ENCODE measurements around the gene COL4A1.
A peak's percentile ranks its signal among the peaks of the same experiment; 100 is the strongest.

Gene COL4A1

DNA sequence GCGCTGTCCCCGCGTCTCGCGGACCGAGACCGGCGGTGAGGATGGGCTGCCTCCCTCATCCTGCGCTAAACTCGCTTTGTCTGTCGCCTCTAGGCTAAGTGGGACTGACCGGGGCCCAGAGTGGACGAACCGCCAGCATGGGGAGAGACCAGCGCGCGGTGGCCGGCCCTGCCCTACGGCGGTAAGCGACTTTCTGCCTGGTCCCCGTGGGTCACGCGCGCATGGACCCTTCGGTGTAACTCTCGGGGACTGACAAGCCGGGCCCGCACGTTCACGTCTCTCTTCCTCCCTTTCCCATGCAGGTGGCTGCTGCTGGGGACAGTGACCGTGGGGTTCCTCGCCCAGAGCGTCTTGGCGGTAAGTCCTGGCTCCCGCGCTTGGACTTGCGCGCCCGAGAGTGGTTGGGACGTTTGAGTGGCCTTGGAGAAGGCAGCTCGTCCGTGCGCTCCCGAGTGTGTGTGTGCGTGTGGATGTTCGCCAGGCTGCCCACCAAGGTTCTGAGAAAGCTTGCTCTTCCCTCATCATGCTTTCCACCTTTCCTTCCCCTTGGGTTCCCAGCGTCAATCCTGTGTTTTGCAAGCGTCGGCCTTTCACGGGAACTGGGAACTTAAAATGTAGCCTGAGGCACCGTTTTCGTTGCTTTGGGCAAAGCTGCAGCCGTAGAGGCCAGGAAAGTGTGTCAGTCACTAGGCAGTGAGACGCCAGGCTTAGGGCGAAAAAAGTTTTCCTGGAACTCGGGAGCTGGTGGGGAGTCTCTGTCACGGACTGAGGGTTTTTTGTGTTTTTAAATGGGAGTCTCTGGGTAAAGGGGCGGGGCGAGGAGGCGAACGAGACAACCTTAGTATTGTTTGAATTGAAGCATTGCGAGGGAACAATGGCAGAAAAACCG, 1.1 kb upstream of the COL4A1 start:
- Histone ChIP-seq H3K36me3 (ENCODE audit: insufficient read depth, insufficient read length, low read length) (peaks cover 42% of the 10 kb centered on the region), H3K4me1 (ENCODE audit: insufficient read depth, insufficient read length) (peaks cover 7% of the 10 kb centered on the region), H3K4me3 (ENCODE audit: insufficient read length, low read depth) (peak overlapping the region; percentile 73), H3K27me3 (ENCODE audit: insufficient read depth, insufficient read length) (no peaks in the 10 kb centered on the region), H3K9me3 (ENCODE audit: insufficient read depth, low read length) (no peaks in the 10 kb centered on the region), H3K9ac (ENCODE audit: insufficient read length, low read depth) (peak overlapping the region; percentile 85)
- DNase-seq (ENCODE audit: low read depth, low spot score): no peak
- TF ChIP-seq YY1 (IDR thresholded peaks at IDR 0.05; ENCODE audit: insufficient read depth, insufficient read length) (no peak), SUZ12 (IDR thresholded peaks at IDR 0.05; ENCODE audit: extremely low read depth, insufficient read depth, insufficient read length) (peak; percentile 52)

DNA sequence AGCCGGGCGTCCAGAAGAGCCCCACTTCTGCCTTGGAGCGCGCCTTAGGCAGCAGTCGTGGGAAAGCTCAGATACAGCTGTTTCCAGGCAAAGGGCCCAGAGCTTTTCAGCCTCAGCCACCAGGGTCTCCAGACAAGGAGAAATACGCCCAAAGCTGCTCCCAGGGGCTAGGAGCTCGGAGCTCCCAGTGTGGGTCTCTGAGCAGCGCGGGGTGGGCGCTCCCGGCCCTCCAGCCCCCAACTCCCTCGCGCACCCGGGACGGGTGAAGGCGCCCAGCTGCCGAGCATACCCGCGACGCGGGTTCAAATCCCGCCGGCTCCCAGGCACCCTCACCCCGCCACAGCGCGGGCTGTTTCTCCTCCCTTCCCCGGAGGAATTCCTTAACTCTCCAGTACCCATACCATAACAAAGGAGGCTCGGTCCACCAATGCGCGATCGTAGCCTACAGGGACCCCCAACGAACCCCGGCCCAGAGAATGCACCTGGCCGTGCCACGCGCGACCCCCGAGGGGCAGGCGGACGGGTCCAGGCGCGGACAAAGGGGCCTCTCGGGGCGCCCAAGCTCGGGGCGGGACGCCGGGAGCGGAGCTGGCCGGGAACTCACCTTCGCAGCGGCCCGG, 507 bp downstream of the COL4A1 start:
- Histone ChIP-seq H3K27me3 (ENCODE audit: insufficient read depth, insufficient read length) (no peaks in the 10 kb centered on the region), H3K4me3 (ENCODE audit: insufficient read length, low read depth) (peak overlapping the region; percentile 73), H3K36me3 (ENCODE audit: insufficient read depth, insufficient read length, low read length) (peaks cover 43% of the 10 kb centered on the region), H3K4me1 (ENCODE audit: insufficient read depth, insufficient read length) (peaks cover 6% of the 10 kb centered on the region), H3K9me3 (ENCODE audit: insufficient read depth, low read length) (no peaks in the 10 kb centered on the region), H3K9ac (ENCODE audit: insufficient read length, low read depth) (peak overlapping the region; percentile 85)
- DNase-seq (ENCODE audit: low read depth, low spot score): no peak
- TF ChIP-seq ZNF274 (IDR thresholded peaks at IDR 0.05; ENCODE audit: low read depth, low read length): no peak

DNA sequence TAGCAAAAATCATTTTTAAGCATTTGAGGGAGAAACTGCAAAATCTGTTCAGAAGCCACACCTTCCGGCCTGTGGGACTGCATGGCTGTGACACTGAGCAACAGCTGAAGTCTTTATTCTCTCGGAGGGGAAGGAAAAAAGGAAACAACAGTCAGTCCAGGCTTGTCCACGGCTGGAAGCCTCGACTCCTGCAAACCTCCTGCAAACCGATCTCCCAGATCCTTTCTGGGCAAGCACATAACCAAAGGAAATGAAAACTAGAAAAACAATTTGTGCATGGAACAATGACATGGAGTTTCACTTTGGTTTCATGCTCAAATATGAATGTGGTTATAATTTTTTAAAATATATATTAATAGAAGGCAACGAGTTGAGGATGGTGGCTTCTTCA, 1.0 kb downstream of the COL4A1 start:
- Histone ChIP-seq H3K27me3 (ENCODE audit: insufficient read depth, insufficient read length) (no peaks in the 10 kb centered on the region), H3K4me3 (ENCODE audit: insufficient read length, low read depth) (peak overlapping the region; percentile 73)
- TF ChIP-seq ZNF274 (IDR thresholded peaks at IDR 0.05; ENCODE audit: low read depth, low read length): no peak
- no peak for TF ChIP-seq SUZ12 (IDR thresholded peaks at IDR 0.05; ENCODE audit: extremely low read depth, insufficient read depth, insufficient read length)
- TF ChIP-seq YY1 (IDR thresholded peaks at IDR 0.05; ENCODE audit: insufficient read depth, insufficient read length): no peak

DNA sequence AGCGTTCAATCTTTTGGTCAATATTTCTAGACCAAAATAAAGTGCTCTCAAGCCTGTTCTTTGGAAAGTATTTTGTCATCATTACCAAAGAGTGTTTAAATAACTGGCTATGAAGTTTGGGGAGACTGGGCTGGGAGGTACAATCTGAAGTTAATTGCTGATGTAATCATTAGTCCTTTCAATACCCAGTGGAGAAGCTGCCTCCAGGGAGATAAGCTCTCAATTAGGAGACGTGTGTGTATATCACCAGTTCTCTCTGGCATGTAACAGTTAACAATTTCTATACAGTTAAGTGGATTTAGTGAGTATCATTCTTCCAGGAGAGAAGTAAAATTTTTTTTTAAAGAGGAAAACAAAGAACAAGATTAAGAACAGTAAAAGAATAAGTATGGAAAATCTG, 1.4 kb downstream of the COL4A1 start:
- Histone ChIP-seq H3K4me3 (ENCODE audit: insufficient read length, low read depth) (no peak overlapping the region), H3K36me3 (ENCODE audit: insufficient read depth, insufficient read length, low read length) (peaks cover 35% of the 10 kb centered on the region), H3K9me3 (ENCODE audit: insufficient read depth, low read length) (no peaks in the 10 kb centered on the region), H3K4me1 (ENCODE audit: insufficient read depth, insufficient read length) (peaks cover 2% of the 10 kb centered on the region), H3K27me3 (ENCODE audit: insufficient read depth, insufficient read length) (no peaks in the 10 kb centered on the region), H3K9ac (ENCODE audit: insufficient read length, low read depth) (no peak overlapping the region)
- no peak for TF ChIP-seq SUZ12 (IDR thresholded peaks at IDR 0.05; ENCODE audit: extremely low read depth, insufficient read depth, insufficient read length)
- no peak for TF ChIP-seq YY1 (IDR thresholded peaks at IDR 0.05; ENCODE audit: insufficient read depth, insufficient read length)
- TF ChIP-seq ZNF274 (IDR thresholded peaks at IDR 0.05; ENCODE audit: low read depth, low read length): no peak
- DNase-seq (ENCODE audit: low read depth, low spot score): no peak

More for the DNA sequence above, 1.0 kb downstream of the COL4A1 start:
- Histone ChIP-seq H3K36me3 (ENCODE audit: insufficient read depth, insufficient read length, low read length) (peaks cover 38% of the 10 kb centered on the region), H3K4me1 (ENCODE audit: insufficient read depth, insufficient read length) (peaks cover 2% of the 10 kb centered on the region), H3K9ac (ENCODE audit: insufficient read length, low read depth) (peak overlapping the region; percentile 85), H3K9me3 (ENCODE audit: insufficient read depth, low read length) (no peaks in the 10 kb centered on the region)
- no peak for DNase-seq (ENCODE audit: low read depth, low spot score)

DNA sequence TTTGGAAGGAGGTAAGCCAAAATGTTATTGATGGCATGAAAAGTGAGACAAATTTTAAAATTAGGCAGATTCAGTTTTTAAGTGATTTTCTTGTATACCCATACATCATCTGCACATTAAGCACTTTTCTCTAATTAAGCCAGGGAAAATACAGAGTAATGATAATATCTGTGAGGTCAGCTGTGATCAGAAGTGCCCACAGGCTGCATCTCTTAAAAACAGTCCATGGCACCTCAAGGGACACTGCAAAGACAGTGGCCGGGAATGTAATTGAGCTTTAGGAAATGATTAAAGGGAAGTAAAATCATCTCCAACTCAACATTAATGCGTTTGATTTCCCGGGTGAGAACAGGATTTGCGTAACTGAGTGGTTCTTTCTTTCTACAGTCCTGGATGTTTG, 2.0 kb downstream of the COL4A1 start:
- peaks cover 2% of the 10 kb centered on the region for H3K4me1 ChIP-seq (ENCODE audit: insufficient read depth, insufficient read length)
- no peak for TF ChIP-seq ZNF274 (IDR thresholded peaks at IDR 0.05; ENCODE audit: low read depth, low read length)
- no peak for TF ChIP-seq SUZ12 (IDR thresholded peaks at IDR 0.05; ENCODE audit: extremely low read depth, insufficient read depth, insufficient read length)
- TF ChIP-seq YY1 (IDR thresholded peaks at IDR 0.05; ENCODE audit: insufficient read depth, insufficient read length): no peak

GRCh38 chr13:110304256-110304655, 2.7 kb downstream of the COL4A1 start:
- no peak for TF ChIP-seq YY1 (IDR thresholded peaks at IDR 0.05; ENCODE audit: insufficient read depth, insufficient read length)
- TF ChIP-seq ZNF274 (IDR thresholded peaks at IDR 0.05; ENCODE audit: low read depth, low read length): no peak
- no peak for TF ChIP-seq SUZ12 (IDR thresholded peaks at IDR 0.05; ENCODE audit: extremely low read depth, insufficient read depth, insufficient read length)
- H3K4me1 ChIP-seq (ENCODE audit: insufficient read depth, insufficient read length): peaks cover 2% of the 10 kb centered on the region
- H3K4me3 ChIP-seq (ENCODE audit: insufficient read length, low read depth): no peak overlapping the region
- H3K9me3 ChIP-seq (ENCODE audit: insufficient read depth, low read length): no peaks in the 10 kb centered on the region
- H3K9ac ChIP-seq (ENCODE audit: insufficient read length, low read depth): no peak overlapping the region
- no peak for DNase-seq (ENCODE audit: low read depth, low spot score)
- peaks cover 30% of the 10 kb centered on the region for H3K36me3 ChIP-seq (ENCODE audit: insufficient read depth, insufficient read length, low read length)
- H3K27me3 ChIP-seq (ENCODE audit: insufficient read depth, insufficient read length): no peaks in the 10 kb centered on the region

More for the DNA sequence above, 2.0 kb downstream of the COL4A1 start:
- Histone ChIP-seq H3K36me3 (ENCODE audit: insufficient read depth, insufficient read length, low read length) (peaks cover 36% of the 10 kb centered on the region), H3K4me3 (ENCODE audit: insufficient read length, low read depth) (no peak overlapping the region), H3K9ac (ENCODE audit: insufficient read length, low read depth) (no peak overlapping the region), H3K27me3 (ENCODE audit: insufficient read depth, insufficient read length) (no peaks in the 10 kb centered on the region), H3K9me3 (ENCODE audit: insufficient read depth, low read length) (no peaks in the 10 kb centered on the region)
- no peak for DNase-seq (ENCODE audit: low read depth, low spot score)

DNA sequence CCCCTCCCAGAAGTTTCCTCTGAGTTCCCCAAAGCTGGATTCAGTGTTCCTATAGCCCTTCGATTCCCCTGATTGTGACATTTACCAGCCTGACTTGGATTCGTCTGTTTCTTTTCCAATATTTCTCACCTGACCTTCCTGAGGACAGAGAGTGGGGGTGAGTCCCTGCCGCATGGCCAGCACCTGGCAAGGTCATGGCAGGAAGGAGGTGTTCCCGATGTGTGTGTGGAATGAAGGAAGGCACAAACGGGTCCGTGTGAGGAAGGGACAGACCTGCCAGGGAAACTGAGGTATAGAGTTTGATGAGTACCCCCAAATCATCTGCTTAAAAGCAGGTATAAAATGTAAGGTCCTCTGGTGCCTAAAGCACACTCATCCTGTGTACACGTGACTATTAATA, 3.3 kb downstream of the COL4A1 start:
- no peaks in the 10 kb centered on the region for H3K9me3 ChIP-seq (ENCODE audit: insufficient read depth, low read length)
- H3K27me3 ChIP-seq (ENCODE audit: insufficient read depth, insufficient read length): no peaks in the 10 kb centered on the region
- TF ChIP-seq YY1 (IDR thresholded peaks at IDR 0.05; ENCODE audit: insufficient read depth, insufficient read length): no peak
- no peak for TF ChIP-seq SUZ12 (IDR thresholded peaks at IDR 0.05; ENCODE audit: extremely low read depth, insufficient read depth, insufficient read length)
- TF ChIP-seq ZNF274 (IDR thresholded peaks at IDR 0.05; ENCODE audit: low read depth, low read length): no peak
- DNase-seq (ENCODE audit: low read depth, low spot score): no peak
- peaks cover 6% of the 10 kb centered on the region for H3K4me1 ChIP-seq (ENCODE audit: insufficient read depth, insufficient read length)
- H3K36me3 ChIP-seq (ENCODE audit: insufficient read depth, insufficient read length, low read length): peaks cover 27% of the 10 kb centered on the region
- no peak overlapping the region for H3K9ac ChIP-seq (ENCODE audit: insufficient read length, low read depth)
- H3K4me3 ChIP-seq (ENCODE audit: insufficient read length, low read depth): no peak overlapping the region
